HepG2 (cell line): ENCODE results near the gene TUBB4A. TPM values are rescaled to one million over a fixed set of nuclear protein-coding genes. Genes with fewer than 3 reads are reported as not detected.
A peak's percentile ranks its signal among the peaks of the same experiment; 100 is the strongest.

Experiments used
- ATF7 ChIP-seq, 2 experiments: fragments of 450-650 bp in 1 of 2; sonication (generic) in 1 of 2; formaldehyde crosslinking in 1 of 2; IDR thresholded peaks; 2 replicates each; pipeline versions ENCODE4 v1.4.0 to v1.6.1; 2016 to 2020; ENCODE audit warnings: antibody characterized with exemption in 1 of 2, mild to moderate bottlenecking in 1 of 2, missing genetic modification reagents in 1 of 2
- CBX2 ChIP-seq, 2 experiments: fragments of 200-600 bp in 1 of 2; sonication (generic); formaldehyde crosslinking in 1 of 2; IDR thresholded peaks; 2 replicates each; pipeline versions ENCODE4 v1.7.0 to v1.8.1; 2018 to 2022; ENCODE audit warnings: low read depth in 2 of 2, low read length in 1 of 2, mild to moderate bottlenecking in 1 of 2, missing genetic modification reagents in 1 of 2
- DDIT3 ChIP-seq: sonication (generic); formaldehyde crosslinking; IDR thresholded peaks from 2 replicates; pipeline ENCODE4 v1.4.0; 2020; ENCODE audit warnings: mild to moderate bottlenecking, missing genetic modification reagents
- FOXK2 ChIP-seq: fragments of 450-650 bp; IDR thresholded peaks from 2 replicates; pipeline ENCODE4 v1.6.1; 2016
- HMGA1 ChIP-seq: sonication (generic); formaldehyde crosslinking; conservative IDR thresholded peaks from 2 replicates; pipeline ENCODE4 v1.4.0; 2020; ENCODE audit warnings: missing genetic modification reagents
- IRF1 ChIP-seq: sonication (generic); formaldehyde crosslinking; IDR thresholded peaks from 2 replicates; pipeline ENCODE4 v1.4.0; 2020; ENCODE audit warnings: low read depth, mild to moderate bottlenecking, missing genetic modification reagents
- MBD4 ChIP-seq: IDR thresholded peaks from 2 replicates; pipeline ENCODE4 v1.6.1; 2012; ENCODE audit warnings: low read length, inconsistent platforms, borderline replicate concordance
- MIER2 ChIP-seq: IDR thresholded peaks from 2 replicates; pipeline ENCODE4 v1.6.1; 2016; ENCODE audit warnings: missing biosample characterization, missing genetic modification reagents
- NONO ChIP-seq, 2 experiments: fragments of 450-650 bp in 1 of 2; sonication (generic) in 1 of 2; formaldehyde crosslinking in 1 of 2; IDR thresholded peaks in 1 of 2; conservative IDR thresholded peaks in 1 of 2; 2 replicates each; pipeline versions ENCODE4 v1.6.1 to v1.8.0; 2017 to 2022; ENCODE audit warnings: mild to moderate bottlenecking in 1 of 2, missing genetic modification reagents in 1 of 2, moderate library complexity in 1 of 2
- NR0B2 ChIP-seq: sonication (generic); formaldehyde crosslinking; IDR thresholded peaks from 2 replicates; pipeline ENCODE4 v1.4.0; 2020; ENCODE audit warnings: mild to moderate bottlenecking, missing genetic modification reagents
- PAX8 ChIP-seq: sonication (generic); formaldehyde crosslinking; IDR thresholded peaks from 2 replicates; pipeline ENCODE4 v1.8.0; 2022; ENCODE audit warnings: mild to moderate bottlenecking, missing genetic modification reagents, borderline replicate concordance
- SIN3A ChIP-seq: IDR thresholded peaks from 2 replicates; pipeline ENCODE4 v1.6.1; 2011; ENCODE audit warnings: low read depth, mild to moderate bottlenecking, control low read depth, low read length, borderline replicate concordance
- TOPORS ChIP-seq: sonication (generic); formaldehyde crosslinking; IDR thresholded peaks from 2 replicates; pipeline ENCODE4 v1.8.0; 2023; ENCODE audit warnings: mild to moderate bottlenecking, missing genetic modification reagents
- TRIM22 ChIP-seq: fragments of 450-650 bp; IDR thresholded peaks from 2 replicates; pipeline ENCODE4 v1.6.1; 2017
- ZNF292 ChIP-seq: sonication (generic); formaldehyde crosslinking; IDR thresholded peaks from 2 replicates; pipeline ENCODE4 v1.8.1; 2022; ENCODE audit warnings: mild to moderate bottlenecking, low read depth, missing genetic modification reagents, borderline replicate concordance
- ZNF790 ChIP-seq: sonication (generic); formaldehyde crosslinking; IDR thresholded peaks from 2 replicates; pipeline ENCODE4 v1.8.0; 2022; ENCODE audit warnings: missing genetic modification reagents, mild to moderate bottlenecking, borderline replicate concordance
- ZZZ3 ChIP-seq: sonication (generic); formaldehyde crosslinking; IDR thresholded peaks from 2 replicates; pipeline ENCODE4 v1.4.0; 2020; ENCODE audit warnings: missing genetic modification reagents, mild to moderate bottlenecking, borderline replicate concordance
- polyA plus RNA-seq, 8 experiments: library from polyadenylated mRNA; depleted of rRNA in 3 of 8; stranded (reverse) in 7 of 8; unstranded in 1 of 8; fragments of >200 nt; fragmentation: Illumina TruSeq in 4 of 8; extraction: Trizol in 4 of 8; gene quantifications; 2 replicates each; pipeline versions ENCODE4 v1.2.1 to v1.2.3, GENCODE V29; 2011 to 2016; ENCODE audit warnings: low read depth in 4 of 8, missing spikeins in 1 of 8, mixed read lengths in 1 of 8; ENCODE audit not compliant: insufficient read depth in 1 of 8
- total RNA-seq, 5 experiments: library from RNA; depleted of rRNA; stranded (reverse); fragments of >200 nt; fragmentation: Illumina TruSeq; extraction: Trizol; gene quantifications; 2 replicates each; pipeline ENCODE4 v1.2.3, GENCODE V29; 2016; ENCODE audit warnings: low read depth in 1 of 5
- TF ChIP-seq, protein P1 (sequence below): sonication (generic); formaldehyde crosslinking; IDR thresholded peaks from 2 replicates; pipeline ENCODE4 v1.4.0; 2020; ENCODE audit warnings: missing genetic modification reagents
- TF ChIP-seq, protein P2 (sequence below): sonication (generic); formaldehyde crosslinking; IDR thresholded peaks from 2 replicates; pipeline ENCODE4 v1.9.0; 2022; ENCODE audit warnings: missing genetic modification reagents, mild to moderate bottlenecking, borderline replicate concordance
- TF ChIP-seq, protein P3 (sequence below): IDR thresholded peaks from 2 replicates; pipeline ENCODE4 v1.6.1; 2016; ENCODE audit warnings: missing biosample characterization, missing genetic modification reagents, low read depth

The TUBB4A gene
- total and polyA plus RNA-seq, 2 of the 13 experiments (the other 11 are each of a cell fraction or from before 2014, with no cell fraction given) = not detected

- TF ChIP-seq, protein P1, sequence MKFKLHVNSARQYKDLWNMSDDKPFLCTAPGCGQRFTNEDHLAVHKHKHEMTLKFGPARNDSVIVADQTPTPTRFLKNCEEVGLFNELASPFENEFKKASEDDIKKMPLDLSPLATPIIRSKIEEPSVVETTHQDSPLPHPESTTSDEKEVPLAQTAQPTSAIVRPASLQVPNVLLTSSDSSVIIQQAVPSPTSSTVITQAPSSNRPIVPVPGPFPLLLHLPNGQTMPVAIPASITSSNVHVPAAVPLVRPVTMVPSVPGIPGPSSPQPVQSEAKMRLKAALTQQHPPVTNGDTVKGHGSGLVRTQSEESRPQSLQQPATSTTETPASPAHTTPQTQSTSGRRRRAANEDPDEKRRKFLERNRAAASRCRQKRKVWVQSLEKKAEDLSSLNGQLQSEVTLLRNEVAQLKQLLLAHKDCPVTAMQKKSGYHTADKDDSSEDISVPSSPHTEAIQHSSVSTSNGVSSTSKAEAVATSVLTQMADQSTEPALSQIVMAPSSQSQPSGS = peak; percentile 53
- no peak for TF ChIP-seq MIER2 (CRISPR knock-in tag)
- no peak for TF ChIP-seq TRIM22
- no peak for TF ChIP-seq CBX2 (IDR thresholded peaks at IDR 0.05; ENCODE audit: low read depth, low read length)
- TF ChIP-seq CBX2 (CRISPR knock-in tag; IDR thresholded peaks at IDR 0.05; ENCODE audit: low read depth) = no peak
- no peak; the same call in 1 of the 2 replicates for TF ChIP-seq FOXK2
- TF ChIP-seq TOPORS (CRISPR knock-in tag) = no peak
- 0 out of 2 replicates have a peak, but pooled peaks have one; percentile 58 for TF ChIP-seq SIN3A
- no peak for TF ChIP-seq NONO (IDR thresholded peaks at IDR 0.05)
- TF ChIP-seq NONO (CRISPR knock-in tag; conservative IDR thresholded peaks at IDR 0.05) = peak; percentile 74
- no peak for TF ChIP-seq IRF1
- TF ChIP-seq, protein P2, sequence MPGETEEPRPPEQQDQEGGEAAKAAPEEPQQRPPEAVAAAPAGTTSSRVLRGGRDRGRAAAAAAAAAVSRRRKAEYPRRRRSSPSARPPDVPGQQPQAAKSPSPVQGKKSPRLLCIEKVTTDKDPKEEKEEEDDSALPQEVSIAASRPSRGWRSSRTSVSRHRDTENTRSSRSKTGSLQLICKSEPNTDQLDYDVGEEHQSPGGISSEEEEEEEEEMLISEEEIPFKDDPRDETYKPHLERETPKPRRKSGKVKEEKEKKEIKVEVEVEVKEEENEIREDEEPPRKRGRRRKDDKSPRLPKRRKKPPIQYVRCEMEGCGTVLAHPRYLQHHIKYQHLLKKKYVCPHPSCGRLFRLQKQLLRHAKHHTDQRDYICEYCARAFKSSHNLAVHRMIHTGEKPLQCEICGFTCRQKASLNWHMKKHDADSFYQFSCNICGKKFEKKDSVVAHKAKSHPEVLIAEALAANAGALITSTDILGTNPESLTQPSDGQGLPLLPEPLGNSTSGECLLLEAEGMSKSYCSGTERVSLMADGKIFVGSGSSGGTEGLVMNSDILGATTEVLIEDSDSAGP (CRISPR knock-in tag) = peak; percentile 100
- TF ChIP-seq ZNF790 (CRISPR knock-in tag) = no peak
- TF ChIP-seq HMGA1 (CRISPR knock-in tag) = no peak
- no peak for TF ChIP-seq MBD4
- TF ChIP-seq, protein P3, sequence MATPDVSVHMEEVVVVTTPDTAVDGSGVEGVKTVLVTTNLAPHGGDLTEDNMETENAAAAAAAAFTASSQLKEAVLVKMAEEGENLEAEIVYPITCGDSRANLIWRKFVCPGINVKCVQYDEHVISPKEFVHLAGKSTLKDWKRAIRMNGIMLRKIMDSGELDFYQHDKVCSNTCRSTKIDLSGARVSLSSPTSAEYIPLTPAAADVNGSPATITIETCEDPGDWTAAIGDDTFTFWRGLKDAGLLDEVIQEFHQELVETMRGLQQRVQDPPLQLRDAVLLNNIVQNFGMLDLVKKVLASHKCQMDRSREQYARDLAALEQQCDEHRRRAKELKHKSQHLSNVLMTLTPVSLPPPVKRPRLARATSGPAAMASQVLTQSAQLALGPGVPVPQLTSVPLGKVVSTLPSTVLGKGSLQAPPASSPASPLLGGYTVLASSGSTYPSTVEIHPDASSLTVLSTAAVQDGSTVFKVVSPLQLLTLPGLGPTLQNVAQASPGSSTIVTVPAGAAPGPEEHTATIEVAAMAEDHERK (CRISPR knock-in tag) = no peak
- TF ChIP-seq PAX8 = no peak
- no peak for TF ChIP-seq DDIT3 (CRISPR knock-in tag)
- no peak for TF ChIP-seq ZNF292
- no peak for TF ChIP-seq NR0B2 (CRISPR knock-in tag)
- no peak; the same call in 1 of the 2 replicates for TF ChIP-seq ZZZ3 (CRISPR knock-in tag)
- TF ChIP-seq ATF7 (IDR thresholded peaks at IDR 0.05) = no peak
- 0 out of 2 replicates have a peak, but pooled peaks have one; percentile 31 for TF ChIP-seq ATF7 (CRISPR knock-in tag; IDR thresholded peaks at IDR 0.05)
Measured at GRCh38 chr19:6460099-6460884, 41.8 kb downstream of the TUBB4A start (continued).
